Measurements from ENCODE around the gene SCD.
A peak's percentile ranks its signal among the peaks of the same experiment; 100 is the strongest.
"Not testable (repeated sequence)": the region's sequence is repeated elsewhere in the genome, so short reads cannot be mapped to it uniquely, and the experiment has no call there.

SCD gene

GRCh38 chr10:100373298-100374199, 26.5 kb downstream of the SCD start:
- Histone ChIP-seq H3K36me3 (ENCODE audit: control insufficient read depth, insufficient read depth, low read length) (no peaks in the 10 kb centered on the region), H3K4me1 (ENCODE audit: control insufficient read depth, insufficient read depth, low read length, poor library complexity, severe bottlenecking) (peaks cover 34% of the 10 kb centered on the region), H3K4me3 (ENCODE audit: insufficient read depth, low read depth, low read length, poor library complexity, severe bottlenecking) (peak overlapping the region; percentile 68), H3K9me3 (ENCODE audit: control insufficient read depth, low read length) (no peaks in the 10 kb centered on the region), H3K27me3 (replicated peaks; ENCODE audit: control insufficient read depth, insufficient read depth, low read length, poor library complexity, severe bottlenecking) (no peaks in the 10 kb centered on the region), H3K27ac (ENCODE audit: insufficient read depth, low read length, poor library complexity, severe bottlenecking) (peak overlapping the region; percentile 64)
- DNase-seq: peak; percentile 71 to 80 (median 75)

- no peak for DNase-seq
- peak overlapping the region; percentile 68 for H3K4me3 ChIP-seq (ENCODE audit: insufficient read depth, low read depth, low read length, poor library complexity, severe bottlenecking)
- no peaks in the 10 kb centered on the region for H3K27me3 ChIP-seq (replicated peaks; ENCODE audit: control insufficient read depth, insufficient read depth, low read length, poor library complexity, severe bottlenecking)
- no peaks in the 10 kb centered on the region for H3K9me3 ChIP-seq (ENCODE audit: control insufficient read depth, low read length)
- H3K36me3 ChIP-seq (ENCODE audit: control insufficient read depth, insufficient read depth, low read length): no peaks in the 10 kb centered on the region
- peak overlapping the region; percentile 64 for H3K27ac ChIP-seq (ENCODE audit: insufficient read depth, low read length, poor library complexity, severe bottlenecking)
- H3K4me1 ChIP-seq (ENCODE audit: control insufficient read depth, insufficient read depth, low read length, poor library complexity, severe bottlenecking): peaks cover 34% of the 10 kb centered on the region
Observed at GRCh38 chr10:100374200-100374655, 27.2 kb downstream of the SCD start.

- not testable (repeated sequence) for H3K9me3 ChIP-seq (ENCODE audit: control insufficient read depth, low read length); H3K27me3 ChIP-seq (replicated peaks; ENCODE audit: control insufficient read depth, insufficient read depth, low read length, poor library complexity, severe bottlenecking); H3K27ac ChIP-seq (ENCODE audit: insufficient read depth, low read length, poor library complexity, severe bottlenecking); H3K36me3 ChIP-seq (ENCODE audit: control insufficient read depth, insufficient read depth, low read length); DNase-seq; H3K4me3 ChIP-seq (ENCODE audit: insufficient read depth, low read depth, low read length, poor library complexity, severe bottlenecking)
- H3K4me1 ChIP-seq (ENCODE audit: control insufficient read depth, insufficient read depth, low read length, poor library complexity, severe bottlenecking): peaks cover 34% of the 10 kb centered on the region
Observed at GRCh38 chr10:100374677-100375353, 27.8 kb downstream of the SCD start.

- H3K4me1 ChIP-seq (ENCODE audit: control insufficient read depth, insufficient read depth, low read length, poor library complexity, severe bottlenecking): peaks cover 18% of the 10 kb centered on the region
- H3K9me3 ChIP-seq (ENCODE audit: control insufficient read depth, low read length); H3K36me3 ChIP-seq (ENCODE audit: control insufficient read depth, insufficient read depth, low read length); DNase-seq; H3K4me3 ChIP-seq (ENCODE audit: insufficient read depth, low read depth, low read length, poor library complexity, severe bottlenecking); H3K27ac ChIP-seq (ENCODE audit: insufficient read depth, low read length, poor library complexity, severe bottlenecking); H3K27me3 ChIP-seq (replicated peaks; ENCODE audit: control insufficient read depth, insufficient read depth, low read length, poor library complexity, severe bottlenecking): not testable (repeated sequence)
Observed at GRCh38 chr10:100376656-100377055, 29.6 kb downstream of the SCD start.

- H3K4me3 ChIP-seq (ENCODE audit: insufficient read depth, low read depth, low read length, poor library complexity, severe bottlenecking): no peak overlapping the region
Observed at GRCh38 chr10:100377830-100378229, 30.8 kb downstream of the SCD start.

GRCh38 chr10:100380400-100380799, 33.4 kb downstream of the SCD start:
- no peaks in the 10 kb centered on the region for H3K27me3 ChIP-seq (replicated peaks; ENCODE audit: control insufficient read depth, insufficient read depth, low read length, poor library complexity, severe bottlenecking)

More at GRCh38 chr10:100377830-100378229, 30.8 kb downstream of the SCD start:
- Histone ChIP-seq H3K36me3 (ENCODE audit: control insufficient read depth, insufficient read depth, low read length) (no peaks in the 10 kb centered on the region), H3K27me3 (replicated peaks; ENCODE audit: control insufficient read depth, insufficient read depth, low read length, poor library complexity, severe bottlenecking) (no peaks in the 10 kb centered on the region), H3K27ac (ENCODE audit: insufficient read depth, low read length, poor library complexity, severe bottlenecking) (no peak overlapping the region), H3K9me3 (ENCODE audit: control insufficient read depth, low read length) (no peaks in the 10 kb centered on the region), H3K4me1 (ENCODE audit: control insufficient read depth, insufficient read depth, low read length, poor library complexity, severe bottlenecking) (peaks cover 13% of the 10 kb centered on the region)
- no peak for DNase-seq

GRCh38 chr10:100382553-100382952, 35.5 kb downstream of the SCD start:
- Histone ChIP-seq H3K9me3 (ENCODE audit: control insufficient read depth, low read length) (no peaks in the 10 kb centered on the region), H3K36me3 (ENCODE audit: control insufficient read depth, insufficient read depth, low read length) (no peaks in the 10 kb centered on the region), H3K4me3 (ENCODE audit: insufficient read depth, low read depth, low read length, poor library complexity, severe bottlenecking) (no peak overlapping the region), H3K27ac (ENCODE audit: insufficient read depth, low read length, poor library complexity, severe bottlenecking) (no peak overlapping the region), H3K27me3 (replicated peaks; ENCODE audit: control insufficient read depth, insufficient read depth, low read length, poor library complexity, severe bottlenecking) (no peaks in the 10 kb centered on the region), H3K4me1 (ENCODE audit: control insufficient read depth, insufficient read depth, low read length, poor library complexity, severe bottlenecking) (no peaks in the 10 kb centered on the region)
- DNase-seq: no peak

More at GRCh38 chr10:100380400-100380799, 33.4 kb downstream of the SCD start:
- Histone ChIP-seq H3K36me3 (ENCODE audit: control insufficient read depth, insufficient read depth, low read length) (no peaks in the 10 kb centered on the region), H3K9me3 (ENCODE audit: control insufficient read depth, low read length) (no peaks in the 10 kb centered on the region), H3K27ac (ENCODE audit: insufficient read depth, low read length, poor library complexity, severe bottlenecking) (no peak overlapping the region), H3K4me1 (ENCODE audit: control insufficient read depth, insufficient read depth, low read length, poor library complexity, severe bottlenecking) (no peaks in the 10 kb centered on the region), H3K4me3 (ENCODE audit: insufficient read depth, low read depth, low read length, poor library complexity, severe bottlenecking) (no peak overlapping the region)
- DNase-seq: no peak

GRCh38 chr10:100383251-100383650, 36.2 kb downstream of the SCD start:
- no peaks in the 10 kb centered on the region for H3K36me3 ChIP-seq (ENCODE audit: control insufficient read depth, insufficient read depth, low read length)
- H3K27ac ChIP-seq (ENCODE audit: insufficient read depth, low read length, poor library complexity, severe bottlenecking): no peak overlapping the region
- DNase-seq: no peak
- H3K4me1 ChIP-seq (ENCODE audit: control insufficient read depth, insufficient read depth, low read length, poor library complexity, severe bottlenecking): no peaks in the 10 kb centered on the region
- no peaks in the 10 kb centered on the region for H3K27me3 ChIP-seq (replicated peaks; ENCODE audit: control insufficient read depth, insufficient read depth, low read length, poor library complexity, severe bottlenecking)
- no peak overlapping the region for H3K4me3 ChIP-seq (ENCODE audit: insufficient read depth, low read depth, low read length, poor library complexity, severe bottlenecking)
- no peaks in the 10 kb centered on the region for H3K9me3 ChIP-seq (ENCODE audit: control insufficient read depth, low read length)

GRCh38 chr10:100391163-100392002, 44.4 kb downstream of the SCD start:
- H3K27me3 ChIP-seq (replicated peaks; ENCODE audit: control insufficient read depth, insufficient read depth, low read length, poor library complexity, severe bottlenecking): no peaks in the 10 kb centered on the region
- no peaks in the 10 kb centered on the region for H3K9me3 ChIP-seq (ENCODE audit: control insufficient read depth, low read length)
- no peak overlapping the region for H3K4me3 ChIP-seq (ENCODE audit: insufficient read depth, low read depth, low read length, poor library complexity, severe bottlenecking)
- no peak overlapping the region for H3K27ac ChIP-seq (ENCODE audit: insufficient read depth, low read length, poor library complexity, severe bottlenecking)
- no peaks in the 10 kb centered on the region for H3K36me3 ChIP-seq (ENCODE audit: control insufficient read depth, insufficient read depth, low read length)
- H3K4me1 ChIP-seq (ENCODE audit: control insufficient read depth, insufficient read depth, low read length, poor library complexity, severe bottlenecking): no peaks in the 10 kb centered on the region
- DNase-seq: no peak

All from effector memory CD4-positive, alpha-beta T cell (primary cell).